Skeletal muscle satellite cell (primary cell): ENCODE measurements around the gene KIAA0825. TPM values are rescaled to one million over a fixed set of nuclear protein-coding genes. Genes with fewer than 3 reads are reported as not detected.

Source experiments
- H3K27me3 ChIP-seq: 2 replicates; pipeline ENCODE4 v1.7.0; 2013; ENCODE audit warnings: low read length; ENCODE audit not compliant: control insufficient read depth, insufficient read depth
- H3K36me3 ChIP-seq: 2 replicates; pipeline ENCODE4 v1.7.0; 2013; ENCODE audit warnings: mild to moderate bottlenecking, control low read depth, low read length; ENCODE audit not compliant: insufficient read depth
- H3K4me1 ChIP-seq: 2 replicates; pipeline ENCODE4 v1.7.0; 2013; ENCODE audit warnings: low read length; ENCODE audit not compliant: control insufficient read depth, insufficient read depth
- H3K4me2 ChIP-seq: 2 replicates; pipeline ENCODE4 v1.7.0; 2013; ENCODE audit warnings: mild to moderate bottlenecking, low read length
- H3K4me3 ChIP-seq: 2 replicates; pipeline ENCODE4 v1.7.0; 2013; ENCODE audit warnings: low read length
- H3K9ac ChIP-seq: 2 replicates; pipeline ENCODE4 v1.7.0; 2013; ENCODE audit warnings: mild to moderate bottlenecking, low read depth, low read length, moderate library complexity
- H3K9me3 ChIP-seq: replicated peaks from 2 replicates; pipeline ENCODE4 v1.7.0; 2013; ENCODE audit warnings: mild to moderate bottlenecking, control low read depth, low read length
- total RNA-seq: library from RNA; depleted of rRNA; stranded (reverse); fragments of >200 nt; gene quantifications from 2 replicates; pipeline ENCODE4 v1.2.3, GENCODE V29; 2012; rRNA removed

The KIAA0825 gene, protein sequence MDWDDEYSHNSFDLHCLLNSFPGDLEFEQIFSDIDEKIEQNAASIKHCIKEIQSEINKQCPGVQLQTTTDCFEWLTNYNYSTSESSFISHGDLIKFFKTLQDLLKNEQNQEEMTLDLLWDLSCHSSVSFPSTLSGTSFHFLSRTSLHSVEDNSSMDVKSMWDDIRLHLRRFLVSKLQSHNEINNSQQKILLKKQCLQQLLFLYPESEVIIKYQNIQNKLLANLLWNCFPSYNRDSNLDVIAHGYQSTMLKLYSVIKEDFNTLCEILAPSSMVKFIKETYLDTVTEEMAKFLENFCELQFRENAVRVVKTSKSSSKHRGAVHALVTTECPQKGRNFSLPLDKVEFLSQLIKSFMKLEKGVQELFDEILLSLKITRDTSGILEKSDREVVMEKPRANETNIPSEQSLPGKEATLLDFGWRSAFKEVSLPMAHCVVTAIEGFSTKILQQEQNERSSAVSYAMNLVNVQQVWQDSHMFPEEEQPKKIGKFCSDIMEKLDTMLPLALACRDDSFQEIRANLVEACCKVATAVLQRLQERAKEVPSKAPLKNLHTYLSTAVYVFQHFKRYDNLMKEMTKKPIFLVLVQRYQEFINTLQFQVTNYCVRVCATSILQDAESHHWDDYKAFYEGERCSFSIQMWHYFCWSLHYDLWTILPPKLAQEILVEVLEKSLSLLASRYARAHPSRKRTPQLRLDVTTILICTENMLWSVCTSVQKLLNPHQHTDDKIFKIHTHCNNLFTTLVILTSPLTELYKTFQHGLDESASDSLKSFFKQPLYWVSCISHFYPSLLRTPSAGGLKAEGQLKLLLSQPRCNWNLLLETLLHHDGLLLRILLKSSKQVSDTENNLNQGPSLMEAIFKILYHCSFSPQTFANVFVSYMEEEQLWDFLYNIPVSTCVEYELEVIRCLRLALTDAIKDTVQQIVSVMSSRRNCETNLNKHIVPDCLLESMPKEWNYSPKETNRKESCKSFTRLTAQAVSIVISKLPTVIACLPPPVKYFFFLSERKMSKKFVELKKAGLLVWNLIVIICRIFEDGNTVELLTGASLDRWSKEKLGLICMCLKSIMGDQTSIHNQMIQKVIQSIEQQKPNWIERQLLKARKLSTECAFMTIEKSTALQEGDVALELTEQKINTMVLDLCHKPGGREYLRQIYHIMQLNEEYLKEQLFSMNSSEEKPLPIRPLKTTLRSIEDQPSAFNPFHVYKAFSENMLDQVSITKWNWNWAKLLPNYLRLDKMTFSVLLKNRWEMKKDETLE (N-terminal part only)
- 4.3 and 6.6 TPM in 2 replicates for total RNA-seq

DNA sequence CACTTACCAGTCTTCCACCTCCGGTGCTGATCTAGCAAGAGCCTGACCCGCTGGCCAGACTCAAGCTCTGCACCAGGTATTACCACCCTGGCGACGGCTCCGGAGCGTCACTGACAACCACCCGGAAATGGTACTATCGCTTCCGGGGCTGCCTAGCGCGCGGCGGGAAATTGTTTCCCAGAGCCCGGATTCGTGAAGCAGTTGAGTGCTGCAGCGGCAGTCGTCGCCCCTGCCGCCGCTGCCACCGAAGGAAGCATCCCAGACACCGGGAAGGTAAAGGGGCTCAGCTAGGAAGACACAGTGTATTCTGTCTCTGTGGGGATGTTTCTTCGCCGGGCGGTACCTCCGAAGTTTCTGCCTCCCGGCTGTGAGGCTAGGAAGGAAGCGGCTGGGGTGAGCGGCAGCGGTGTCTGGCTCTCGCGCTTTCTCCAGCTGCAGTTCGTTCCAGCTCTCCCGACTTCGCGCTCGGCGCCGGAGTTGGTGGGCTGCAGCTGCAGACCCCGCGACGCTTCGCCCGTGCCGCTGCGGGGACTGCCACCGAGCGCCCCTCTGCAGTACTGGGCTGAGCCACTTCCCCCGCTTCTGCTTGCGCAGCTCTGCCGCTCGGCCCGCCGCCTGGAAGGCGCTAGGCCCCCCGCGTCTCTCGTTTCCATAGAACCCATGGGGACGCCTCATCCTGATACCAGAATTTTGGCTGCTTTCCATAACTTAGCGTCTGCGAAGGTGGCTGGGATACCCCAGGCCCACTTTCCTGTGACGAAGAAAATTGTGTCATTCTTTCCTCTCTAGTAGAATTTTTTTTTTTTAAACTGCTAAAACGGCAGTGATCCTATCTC, at the start of gene KIAA0825, which contains the start of gene SLF1:
KIAA0825 (minus strand) TSS at position 112 of the 836 bp plus-strand sequence. CDS start 81,478 bp downstream, outside the sequence.
SLF1 (plus strand) TSS at position 177 of the 836 bp plus-strand sequence. CDS start 10,142 bp downstream, outside the sequence.
- Histone ChIP-seq H3K9ac (peak within 1 kb of the TSS; percentile 82), H3K9me3 (no peaks in the 10 kb centered on the region), H3K27me3 (no peaks in the 10 kb centered on the region), H3K4me1 (peaks cover 9% of the 10 kb centered on the region), H3K4me2 (peak within 1 kb of the TSS; percentile 87), H3K36me3 (no peaks in the 10 kb centered on the region), H3K4me3 (peak within 1 kb of the TSS; percentile 96)

DNA sequence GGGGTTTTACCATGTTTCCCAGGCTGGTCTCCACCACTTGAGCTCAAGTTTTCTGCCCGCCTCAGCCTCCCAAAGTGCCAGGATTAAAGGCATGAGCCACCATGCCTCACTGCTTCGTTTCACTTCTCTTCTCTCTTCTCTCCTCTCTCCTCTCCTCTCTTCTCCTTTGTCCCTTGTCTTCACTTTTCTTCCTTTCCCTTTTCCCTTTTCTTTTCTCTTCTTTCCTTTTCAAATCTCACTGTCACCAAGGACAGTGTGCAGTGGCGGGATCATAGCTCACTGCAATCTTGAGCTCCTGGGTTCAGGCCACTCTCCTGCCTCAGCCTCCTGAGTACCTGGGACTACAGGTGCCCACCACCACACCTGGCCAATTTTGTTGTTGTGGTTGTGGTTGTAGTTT, 49.5 kb upstream of the KIAA0825 start:
- no peaks in the 10 kb centered on the region for H3K9me3 ChIP-seq
- H3K4me1 ChIP-seq, result no peaks in the 10 kb centered on the region
- H3K9ac ChIP-seq, result no peak overlapping the region
- no peak overlapping the region for H3K4me2 ChIP-seq
- peaks cover 3% of the 10 kb centered on the region for H3K36me3 ChIP-seq
- no peaks in the 10 kb centered on the region for H3K27me3 ChIP-seq
- H3K4me3 ChIP-seq, result no peak overlapping the region

DNA sequence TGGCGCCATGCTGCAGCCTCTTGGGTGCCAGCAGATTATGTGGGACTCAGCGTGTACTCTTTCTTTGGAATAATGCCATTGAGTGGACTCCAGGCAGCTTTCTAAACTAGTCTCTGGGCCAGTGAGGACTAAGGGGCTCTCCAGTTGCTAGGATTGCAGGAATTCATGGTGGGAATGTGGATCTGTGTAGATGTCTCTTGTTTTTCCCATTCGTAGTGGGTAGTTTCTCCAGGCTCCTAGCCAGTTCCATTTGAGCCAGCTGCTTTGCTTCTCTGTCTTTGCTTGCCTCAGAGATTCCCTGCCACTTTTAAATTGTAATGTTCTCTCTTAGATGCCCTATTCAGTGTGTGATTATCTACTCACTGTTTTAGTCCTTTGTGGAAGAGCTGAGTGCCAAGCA, 42.7 kb upstream of the KIAA0825 start:
- Histone ChIP-seq H3K4me1 (no peaks in the 10 kb centered on the region), H3K4me2 (no peak overlapping the region), H3K9me3 (no peaks in the 10 kb centered on the region), H3K36me3 (peaks cover 5% of the 10 kb centered on the region), H3K9ac (no peak overlapping the region), H3K4me3 (no peak overlapping the region), H3K27me3 (no peaks in the 10 kb centered on the region)

DNA sequence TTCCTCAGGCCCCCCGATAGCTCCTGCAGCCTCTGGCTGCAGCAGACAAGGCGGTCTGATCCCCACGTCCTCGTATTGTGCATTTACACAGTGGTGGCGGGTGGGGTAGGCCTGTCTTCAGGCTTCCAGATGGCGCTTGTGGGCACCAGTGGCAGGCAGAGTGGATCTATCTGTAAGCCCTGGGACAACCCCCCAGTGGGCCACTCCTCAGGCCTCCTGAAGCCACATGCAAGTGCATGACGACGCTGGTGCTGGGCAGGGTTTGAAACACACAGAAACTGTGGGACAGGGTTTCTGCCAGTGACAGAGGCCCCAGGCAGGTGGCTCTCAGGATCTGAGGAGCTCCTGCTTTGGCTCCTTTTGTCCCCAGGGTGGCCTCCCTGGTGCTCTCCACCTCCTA, 42.1 kb upstream of the KIAA0825 start:
- Histone ChIP-seq H3K4me1 (no peaks in the 10 kb centered on the region), H3K9me3 (no peaks in the 10 kb centered on the region), H3K9ac (no peak overlapping the region), H3K27me3 (no peaks in the 10 kb centered on the region), H3K36me3 (peaks cover 5% of the 10 kb centered on the region), H3K4me2 (no peak overlapping the region), H3K4me3 (no peak overlapping the region)

DNA sequence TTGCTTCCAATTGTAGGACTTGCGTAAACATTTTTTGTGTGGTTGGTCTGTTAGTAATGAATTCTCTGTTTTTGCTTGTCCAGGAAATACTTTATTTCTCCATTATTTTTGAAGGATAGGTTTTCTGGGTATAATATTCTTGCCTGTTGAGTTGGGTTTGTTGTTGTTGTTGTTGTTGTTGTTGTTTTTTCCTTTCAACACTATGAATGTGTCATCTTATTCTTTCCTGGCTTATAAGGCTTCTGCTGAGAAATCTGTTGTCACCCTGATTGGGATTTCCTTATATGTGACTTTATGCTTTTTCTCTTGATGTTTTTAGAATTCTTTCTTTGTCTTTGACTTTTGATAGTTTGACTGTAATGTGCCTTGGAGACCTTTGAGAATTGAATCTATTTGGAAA, 39.9 kb upstream of the KIAA0825 start:
- no peak overlapping the region for H3K9ac ChIP-seq
- peaks cover 4% of the 10 kb centered on the region for H3K9me3 ChIP-seq
- peaks cover 5% of the 10 kb centered on the region for H3K36me3 ChIP-seq

DNA sequence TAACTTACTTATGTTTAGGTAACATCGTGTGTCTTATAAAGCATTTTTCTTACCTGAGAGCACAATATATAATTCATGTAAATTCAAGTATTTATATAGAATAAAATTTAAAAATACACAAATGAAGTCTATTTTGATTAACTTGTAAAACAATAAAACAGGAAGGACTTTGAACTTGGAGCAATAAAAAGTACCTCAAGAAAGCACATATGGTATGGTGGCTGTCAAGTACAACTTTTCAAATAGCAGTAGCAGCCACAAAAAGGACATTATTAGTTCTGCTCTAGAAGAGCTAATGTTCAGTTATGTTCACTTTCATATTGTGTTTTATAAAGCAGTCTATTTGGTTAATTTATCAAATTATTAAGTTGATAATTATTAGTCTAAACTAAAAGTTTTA, 31.5 kb upstream of the KIAA0825 start:
- Histone ChIP-seq H3K27me3 (no peaks in the 10 kb centered on the region), H3K4me3 (no peak overlapping the region), H3K4me1 (no peaks in the 10 kb centered on the region), H3K36me3 (no peaks in the 10 kb centered on the region), H3K9ac (no peak overlapping the region), H3K9me3 (peaks cover 1% of the 10 kb centered on the region), H3K4me2 (no peak overlapping the region)

More for the DNA sequence above, 39.9 kb upstream of the KIAA0825 start:
- no peaks in the 10 kb centered on the region for H3K4me1 ChIP-seq
- H3K4me2 ChIP-seq, result no peak overlapping the region
- H3K27me3 ChIP-seq, result no peaks in the 10 kb centered on the region
- H3K4me3 ChIP-seq, result no peak overlapping the region

DNA sequence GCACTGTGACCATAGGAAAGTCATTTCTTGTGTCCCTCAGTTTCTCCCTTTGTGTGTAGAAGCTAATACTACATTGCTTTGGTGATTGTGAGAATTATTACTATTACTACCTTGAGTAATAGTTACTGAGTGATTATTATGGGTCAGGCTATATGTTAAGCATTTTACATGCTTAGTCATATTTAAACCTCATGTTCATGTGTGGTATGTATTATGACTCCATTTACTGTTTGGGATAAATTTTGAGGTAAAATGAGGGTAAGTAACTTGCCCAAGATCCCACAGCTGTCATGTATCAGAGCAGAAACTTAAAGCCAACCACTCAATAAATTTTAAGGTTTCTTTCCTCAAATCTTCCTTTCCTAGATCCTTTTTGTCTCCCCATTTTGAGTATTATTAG, 28.4 kb upstream of the KIAA0825 start:
- Histone ChIP-seq H3K4me3 (no peak overlapping the region), H3K4me2 (no peak overlapping the region), H3K9me3 (no peaks in the 10 kb centered on the region), H3K27me3 (no peaks in the 10 kb centered on the region), H3K4me1 (no peaks in the 10 kb centered on the region), H3K36me3 (peaks cover 4% of the 10 kb centered on the region), H3K9ac (no peak overlapping the region)

DNA sequence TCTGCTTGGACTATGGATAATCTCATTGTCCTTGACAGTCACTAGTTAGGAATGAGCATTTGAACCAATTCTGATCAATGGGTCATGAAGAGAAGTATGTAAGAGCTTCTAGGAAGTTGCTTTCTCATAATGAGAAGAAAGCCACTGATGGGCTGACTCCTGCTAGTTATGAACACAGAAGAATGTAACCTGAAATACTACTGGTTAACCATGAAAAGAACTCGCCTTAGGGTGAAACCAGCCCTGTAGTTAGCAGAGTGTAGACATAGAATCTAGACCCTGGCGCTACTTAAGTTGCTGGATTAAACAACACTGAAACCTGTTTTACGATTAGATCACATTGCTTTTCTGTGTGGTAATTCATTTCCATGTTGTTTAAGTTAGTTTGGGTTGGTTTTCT, 26.6 kb upstream of the KIAA0825 start:
- Histone ChIP-seq H3K9me3 (peaks cover under 1% of the 10 kb centered on the region), H3K27me3 (no peaks in the 10 kb centered on the region), H3K9ac (no peak overlapping the region), H3K36me3 (peaks cover 4% of the 10 kb centered on the region), H3K4me2 (no peak overlapping the region), H3K4me3 (no peak overlapping the region), H3K4me1 (no peaks in the 10 kb centered on the region)

DNA sequence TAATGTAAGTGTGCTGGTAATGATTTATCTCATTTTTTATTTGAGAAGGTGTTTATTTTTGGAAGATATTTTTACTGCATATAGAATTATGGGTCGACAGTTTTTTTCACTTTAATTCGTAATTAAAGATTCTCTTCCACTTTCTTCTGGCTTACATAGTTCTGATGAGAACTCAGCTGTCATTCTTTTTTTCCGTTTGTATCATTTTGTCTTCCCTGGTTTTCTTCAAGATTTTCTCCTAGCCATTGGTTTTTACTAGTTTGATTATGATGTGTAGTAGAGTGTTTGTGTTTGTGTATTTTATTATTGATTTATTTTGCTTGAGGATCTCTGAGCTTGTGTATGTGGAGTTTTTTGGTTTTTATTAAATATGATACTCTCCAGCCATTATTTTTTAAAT, 21.8 kb upstream of the KIAA0825 start:
- H3K27me3 ChIP-seq, result no peaks in the 10 kb centered on the region
- no peak overlapping the region for H3K4me3 ChIP-seq
- no peak overlapping the region for H3K9ac ChIP-seq
- H3K4me1 ChIP-seq, result no peaks in the 10 kb centered on the region
- H3K4me2 ChIP-seq, result no peak overlapping the region
- peaks cover 9% of the 10 kb centered on the region for H3K9me3 ChIP-seq
- H3K36me3 ChIP-seq, result peaks cover 4% of the 10 kb centered on the region

DNA sequence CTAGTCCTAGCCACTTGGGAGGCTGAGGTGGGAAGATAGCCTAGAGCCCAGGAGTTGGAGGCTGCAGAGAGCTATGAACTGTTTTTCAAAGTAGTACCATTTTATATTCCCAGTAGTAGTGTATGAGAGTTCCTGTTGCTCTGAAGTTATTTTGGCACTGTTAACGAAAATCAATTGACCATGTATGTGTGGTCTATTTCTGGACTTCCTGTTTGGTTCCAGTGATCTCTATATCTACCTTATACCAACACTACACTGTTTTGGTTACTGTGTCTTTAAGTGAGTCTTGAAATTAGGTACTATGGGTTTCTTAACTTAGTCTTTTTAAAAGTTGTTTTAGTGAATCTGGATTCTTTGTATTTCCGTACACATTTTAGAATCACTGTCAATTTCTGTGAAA, 13.6 kb upstream of the KIAA0825 start:
- no peak overlapping the region for H3K9ac ChIP-seq
- H3K27me3 ChIP-seq, result no peaks in the 10 kb centered on the region
- no peak overlapping the region for H3K4me3 ChIP-seq

More for the DNA sequence above, 13.6 kb upstream of the KIAA0825 start:
- H3K4me2 ChIP-seq, result no peak overlapping the region
- H3K4me1 ChIP-seq, result no peaks in the 10 kb centered on the region
- no peaks in the 10 kb centered on the region for H3K36me3 ChIP-seq
- no peaks in the 10 kb centered on the region for H3K9me3 ChIP-seq
